Measurements from ENCODE around the gene CFAP54.

The CFAP54 gene

DNA sequence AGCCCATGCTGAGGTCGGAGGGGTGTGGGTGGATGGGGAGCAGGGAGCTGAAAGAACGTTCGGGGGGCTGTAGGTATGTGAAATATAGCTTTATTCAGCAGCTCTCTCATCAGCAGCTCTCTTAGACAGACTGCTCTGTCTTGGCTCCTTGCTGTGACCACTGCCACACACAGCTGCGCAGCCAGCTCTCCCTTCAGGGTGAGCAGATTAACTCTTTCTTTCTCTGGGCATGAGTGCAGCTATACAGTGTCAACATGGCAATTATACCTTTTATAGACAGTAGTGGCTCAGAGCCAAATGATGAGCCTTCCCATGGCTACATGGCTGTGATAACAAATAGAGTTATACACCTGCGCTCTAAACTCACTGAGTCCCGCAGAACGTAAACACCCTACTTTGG is 280.0 kb downstream of the CFAP54 start:
- DNase-seq, result no peak

DNA sequence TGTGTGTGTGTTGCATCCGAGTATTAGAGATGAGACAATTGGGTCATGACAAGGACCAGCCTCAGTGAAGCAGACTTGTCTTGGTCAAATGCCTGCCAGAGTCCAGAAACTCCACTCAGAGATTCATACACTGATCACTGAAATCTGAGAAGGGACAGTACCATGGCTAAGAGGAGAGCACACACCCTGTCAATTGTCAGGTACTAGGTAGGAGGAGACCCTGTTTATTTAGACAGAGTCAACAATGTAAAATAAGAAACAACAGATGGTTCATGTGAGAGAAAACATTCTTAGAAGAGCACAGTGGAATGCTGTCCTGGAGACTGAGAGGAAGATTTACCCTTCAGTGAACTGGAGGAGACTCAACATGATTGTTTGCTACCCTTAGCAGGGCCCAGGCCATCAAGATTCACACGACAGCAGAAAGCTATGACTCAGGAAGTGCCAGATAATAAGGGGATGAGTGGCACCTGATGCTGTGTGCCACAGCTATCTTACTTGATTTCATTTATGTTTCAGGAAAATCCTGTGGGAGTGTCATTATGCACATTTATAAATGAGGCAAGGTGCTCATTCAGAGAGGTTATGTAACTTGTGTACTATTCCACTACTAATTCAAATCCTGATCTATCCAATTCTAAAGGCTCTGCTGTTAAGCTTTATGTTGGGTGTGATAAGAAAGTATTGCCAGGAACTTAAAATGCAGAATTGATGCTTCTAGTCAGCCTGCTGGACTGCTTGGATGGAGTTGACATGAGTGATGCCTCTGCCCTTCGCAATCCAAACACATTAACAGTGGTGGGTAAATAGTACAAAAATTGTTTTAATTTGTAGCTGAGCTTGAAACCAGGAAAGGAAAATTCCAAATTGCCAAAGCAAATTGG is 281.1 kb downstream of the CFAP54 start:
- no peak for DNase-seq

DNA sequence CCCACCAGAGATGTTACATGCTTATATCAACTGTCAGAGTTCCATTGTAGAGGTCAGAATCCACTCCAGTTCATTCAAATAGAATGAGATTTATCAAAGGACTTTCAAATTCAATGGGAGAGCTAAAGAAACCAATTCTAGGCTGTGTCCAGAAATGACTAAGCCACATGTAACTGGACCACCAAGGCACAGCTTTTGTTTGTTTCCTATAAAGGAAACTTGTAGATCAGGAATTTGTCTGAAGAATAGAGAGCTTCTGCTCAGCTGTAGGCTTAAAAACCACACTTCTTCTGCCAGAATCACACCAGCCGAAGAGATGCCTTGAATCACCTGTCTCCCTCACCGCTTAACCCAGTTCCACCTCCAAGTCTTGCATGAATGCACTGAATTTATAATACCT is 283.7 kb downstream of the CFAP54 start:
- no peak for DNase-seq

DNA sequence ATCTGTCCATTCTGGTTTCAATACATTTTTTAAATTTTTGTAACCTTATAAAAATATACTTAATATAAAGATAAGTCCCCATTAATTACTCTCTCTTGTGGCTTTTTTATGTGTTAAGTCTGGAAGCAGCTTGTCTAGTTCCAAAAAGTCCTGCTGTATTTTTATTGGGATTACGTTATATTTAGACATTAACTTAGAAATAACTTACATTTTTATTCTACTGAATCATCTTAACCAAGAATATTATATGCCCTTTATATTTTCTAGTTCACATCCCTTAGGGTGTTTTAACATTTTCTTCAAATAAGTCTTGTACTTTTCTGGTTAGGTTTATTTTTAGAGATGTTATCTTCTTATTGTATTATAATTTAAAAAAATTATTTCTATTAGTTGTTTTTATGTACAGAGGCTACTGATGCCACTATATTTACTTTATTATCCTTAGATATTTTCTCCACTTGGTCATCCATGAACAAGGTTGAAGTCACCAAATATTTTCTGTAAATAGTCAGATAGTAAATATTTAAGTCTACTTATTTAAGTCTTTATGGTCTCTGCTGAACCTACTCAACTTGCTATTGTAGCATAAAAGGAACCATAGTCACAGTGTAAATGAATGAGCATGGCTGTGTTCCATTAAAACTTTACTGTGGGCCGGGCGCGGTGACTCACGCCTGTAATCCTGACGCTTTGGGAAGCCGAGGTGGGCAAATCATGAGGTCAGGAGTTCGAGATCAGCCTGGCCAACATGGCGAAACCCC is 285.3 kb downstream of the CFAP54 start:
- DNase-seq, result no peak

DNA sequence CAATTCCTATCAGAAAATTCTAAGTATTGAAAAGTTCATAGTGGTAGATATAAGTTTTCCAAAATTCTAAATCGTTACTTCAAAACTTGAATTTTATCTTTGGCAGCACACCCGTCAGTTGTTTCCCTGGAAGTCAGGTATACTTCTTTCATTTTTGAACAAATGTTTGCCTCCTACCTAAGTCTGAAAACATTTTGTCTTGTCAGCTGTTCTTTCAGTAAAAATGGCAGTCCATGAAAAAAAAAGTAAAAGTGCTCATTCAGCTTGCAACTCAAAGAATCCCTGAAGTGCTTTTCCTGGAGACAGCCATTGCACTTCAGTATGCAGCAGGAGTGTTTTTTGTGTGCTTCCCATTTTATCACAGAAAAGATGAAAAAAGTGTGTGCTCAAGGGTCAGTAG is 287.5 kb downstream of the CFAP54 start:
- DNase-seq, result no peak

GRCh38 chr12:96780330-96780729 is 291.0 kb downstream of the CFAP54 start:
- no peak for DNase-seq

DNA sequence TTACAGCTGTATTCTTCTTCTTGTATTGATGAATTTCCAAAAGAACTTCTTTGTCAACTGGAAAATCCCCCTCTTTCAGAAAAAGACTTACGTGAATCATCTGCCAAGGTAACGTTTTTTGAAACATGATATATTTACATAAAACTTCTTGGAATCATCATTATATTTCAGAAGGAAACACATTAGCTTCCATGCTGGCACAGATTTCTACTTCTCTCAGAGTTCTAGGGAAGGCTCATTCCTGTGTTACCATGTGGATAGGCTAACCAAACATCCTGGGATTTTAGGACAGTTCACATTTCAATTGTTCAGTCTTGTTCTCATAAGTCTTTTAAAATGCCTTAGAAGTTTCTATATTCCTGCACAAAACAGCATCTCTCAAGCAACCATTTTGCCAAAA is 297.4 kb downstream of the CFAP54 start:
- no peak for DNase-seq

DNA sequence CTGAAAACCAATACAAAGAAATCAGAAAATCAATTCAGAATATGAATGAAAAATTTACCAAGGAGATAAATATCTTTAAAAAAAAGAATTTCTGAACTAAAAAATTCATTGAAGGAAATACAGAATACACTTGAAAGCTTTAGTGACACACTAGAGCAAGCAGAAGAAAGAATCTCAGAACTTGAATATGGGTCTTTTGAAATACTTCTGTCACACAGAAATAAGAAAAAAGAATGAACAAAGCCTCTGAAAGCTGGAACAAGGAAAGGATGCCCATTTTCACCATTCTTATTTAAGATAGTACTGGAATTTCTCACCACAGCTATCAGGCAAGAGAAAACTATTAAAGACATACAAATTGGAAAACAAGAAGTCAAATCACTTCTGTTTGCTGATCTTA is 314.6 kb downstream of the CFAP54 start:
- no peak for DNase-seq

DNA sequence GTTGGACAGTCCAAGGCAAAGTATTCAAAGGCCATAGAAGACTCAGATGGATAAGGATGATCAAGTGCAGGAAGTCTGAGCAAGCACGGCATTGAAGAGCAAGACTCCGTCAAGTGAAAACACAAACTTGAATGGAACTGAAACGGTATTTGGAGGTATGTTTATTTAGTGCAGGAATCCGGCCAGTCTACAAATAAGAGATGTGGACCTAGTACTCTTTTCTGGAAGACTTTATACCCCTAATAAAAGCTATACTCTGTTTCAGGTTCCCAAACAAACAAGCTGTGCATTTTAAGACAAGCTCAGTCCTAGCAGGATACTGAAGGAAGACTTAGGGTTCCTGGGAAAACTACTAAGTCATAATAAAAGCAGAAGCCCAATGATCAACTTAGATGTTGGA is 316.9 kb downstream of the CFAP54 start:
- no peak for DNase-seq

DNA sequence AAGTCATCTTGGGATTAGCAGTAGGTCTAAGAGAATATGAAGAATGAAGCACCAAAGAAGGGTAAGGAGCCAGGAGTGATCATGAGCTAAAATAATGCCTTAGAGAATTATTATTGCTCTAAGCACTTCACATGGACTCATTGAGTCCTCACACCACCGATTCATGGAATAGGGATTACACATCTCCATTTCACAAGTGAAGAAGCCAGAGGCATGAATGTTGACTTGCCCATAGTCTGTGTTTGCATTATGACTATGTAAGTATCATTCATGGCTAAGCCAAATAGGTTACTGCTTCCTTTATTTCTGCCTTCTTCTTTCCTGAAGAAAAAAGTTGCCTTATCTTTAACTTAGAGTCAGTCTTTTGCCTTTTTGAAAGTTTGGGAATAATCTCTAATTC is 318.4 kb downstream of the CFAP54 start:
- DNase-seq, result no peak

- no peak for DNase-seq
These were observed 319.2 kb downstream of the CFAP54 start for GRCh38 chr12:96808587-96808986.

DNA sequence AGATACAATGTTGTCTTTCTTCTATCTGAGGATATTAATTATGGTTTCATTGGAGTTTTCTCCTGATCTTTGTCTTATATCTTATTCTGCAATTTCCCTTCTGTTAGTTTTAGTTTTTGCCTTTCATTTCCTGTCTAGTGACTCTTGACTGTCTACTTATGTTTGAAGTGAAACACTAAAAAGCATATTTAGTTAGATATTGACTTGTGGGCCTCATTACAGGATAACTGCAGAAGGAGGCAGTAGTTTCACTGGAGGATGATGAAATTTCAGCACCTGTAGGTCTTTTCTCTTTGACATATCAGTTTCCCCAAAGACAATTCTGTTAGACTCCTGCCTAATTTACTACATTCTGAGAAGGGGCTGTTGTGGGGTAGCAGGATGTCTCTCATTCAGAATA is 320.1 kb downstream of the CFAP54 start:
- DNase-seq, result no peak

DNA sequence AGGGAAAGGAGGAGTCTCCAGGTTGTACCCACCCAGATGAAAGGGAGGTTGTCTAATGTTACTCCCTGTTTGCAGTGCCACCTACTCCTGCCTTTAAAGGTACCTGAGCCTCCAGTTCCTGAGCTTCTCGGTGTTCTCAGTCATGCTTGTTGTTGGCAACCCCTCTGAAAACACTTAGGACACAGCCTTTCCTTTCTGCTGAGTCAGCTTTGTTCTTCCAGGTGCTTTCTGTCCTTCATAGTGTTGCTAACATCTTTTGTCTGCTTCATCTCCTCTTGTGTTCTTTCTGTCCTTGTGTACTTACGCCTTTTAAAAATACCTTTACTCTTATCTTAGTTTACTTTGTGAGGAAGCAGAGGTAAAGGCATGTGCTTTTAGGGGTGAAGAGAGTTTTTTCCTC is 320.7 kb downstream of the CFAP54 start:
- no peak for DNase-seq

DNA sequence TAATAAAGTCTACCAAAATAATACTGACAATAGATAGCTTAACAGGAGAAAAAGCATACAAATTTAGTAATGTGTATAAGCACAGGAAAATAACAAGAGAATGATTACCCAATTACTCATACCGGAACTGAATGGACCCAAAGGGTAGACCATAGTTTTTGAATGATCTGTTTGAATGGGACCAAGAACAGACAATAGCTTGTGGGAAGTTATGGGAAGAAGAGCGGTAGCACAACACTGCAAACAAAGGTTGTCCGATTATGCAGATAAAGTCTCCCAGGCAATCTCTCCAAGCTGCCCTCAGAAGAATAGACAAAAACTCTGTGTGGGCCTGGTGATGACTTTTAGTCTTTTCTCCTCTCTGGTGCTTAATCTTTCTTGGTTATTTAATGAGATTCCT is 321.1 kb downstream of the CFAP54 start:
- no peak for DNase-seq

- DNase-seq, result no peak
These were observed 321.7 kb downstream of the CFAP54 start for GRCh38 chr12:96811083-96811482.

GRCh38 chr12:96812153-96812552 is 322.8 kb downstream of the CFAP54 start:
- DNase-seq, result no peak

DNA sequence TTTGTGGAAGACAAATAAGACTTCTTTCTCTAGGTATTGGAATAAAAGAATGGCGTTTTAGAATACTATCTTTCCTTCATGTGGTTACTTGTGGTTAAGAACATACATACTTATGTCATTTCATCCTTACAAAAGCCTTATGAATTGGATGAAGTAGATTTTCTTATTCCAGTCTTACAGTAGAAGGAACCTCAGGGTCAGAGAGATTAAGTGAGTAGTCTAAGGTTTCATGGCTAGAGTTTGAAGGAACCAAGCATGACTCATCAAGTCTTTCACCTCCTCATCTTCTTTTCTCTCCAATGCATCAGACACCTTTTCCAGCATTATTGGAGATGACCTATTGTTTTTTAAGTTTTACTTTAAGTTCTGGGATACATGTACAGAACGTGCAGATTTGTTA is 324.8 kb downstream of the CFAP54 start:
- no peak for DNase-seq

DNA sequence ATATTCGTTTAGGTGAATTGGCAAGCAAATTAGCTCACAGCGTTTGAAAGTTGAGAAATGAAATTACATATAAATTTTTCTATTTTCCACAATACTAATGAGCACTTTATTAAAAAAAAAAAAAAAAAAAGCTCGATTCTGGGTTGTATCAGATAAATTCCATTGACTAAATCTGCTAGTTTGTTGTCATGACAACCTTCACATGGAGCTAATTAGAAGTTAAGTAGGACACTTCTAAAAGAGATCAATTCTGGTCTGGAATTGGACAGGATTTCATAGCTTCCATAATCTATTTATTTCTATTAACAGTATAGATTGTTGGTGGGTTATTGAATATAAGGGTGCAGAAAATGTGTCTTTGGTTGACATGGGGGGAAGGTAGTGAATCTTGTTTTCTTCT is 332.2 kb downstream of the CFAP54 start:
- no peak for DNase-seq

- no peak for DNase-seq
These were observed 333.3 kb downstream of the CFAP54 start for GRCh38 chr12:96822641-96823040.

DNA sequence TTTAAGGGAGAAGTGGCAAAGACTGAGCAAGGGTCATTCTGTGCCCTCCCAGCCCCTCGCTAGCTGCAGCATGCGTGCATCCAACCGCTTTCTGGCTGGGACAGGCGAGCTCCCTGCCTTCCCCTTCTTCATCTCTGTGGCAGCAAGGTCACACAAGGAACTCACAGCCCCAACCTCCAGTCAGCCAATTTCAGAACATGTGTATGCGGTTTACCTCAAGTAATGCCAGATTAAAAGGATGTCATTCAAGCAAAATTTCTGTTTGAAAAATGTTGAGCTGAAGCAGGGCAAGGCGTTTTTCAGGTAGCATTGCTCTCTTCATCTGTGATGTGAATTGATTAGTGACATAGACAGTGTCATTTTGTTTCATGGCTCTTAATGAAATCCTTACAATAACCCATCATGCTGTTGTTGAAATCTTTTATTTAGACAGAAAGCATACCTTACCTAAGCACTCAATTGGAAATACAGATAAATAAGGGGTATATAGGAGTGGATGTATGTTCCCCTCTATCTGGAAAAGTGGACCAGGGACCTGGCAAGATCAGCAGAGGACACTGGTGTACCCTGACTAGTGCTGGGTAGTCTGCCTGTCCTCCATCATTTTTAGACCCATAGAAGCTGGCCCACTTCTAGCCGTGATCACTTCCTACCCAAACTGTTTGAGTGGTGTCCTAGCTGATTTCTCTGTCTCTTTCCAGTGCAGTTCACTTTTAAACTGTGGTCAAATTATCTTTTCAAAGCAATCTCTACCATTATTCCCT is 334.9 kb downstream of the CFAP54 start:
- DNase-seq, result no peak

GRCh38 chr12:96824838-96825236 is 335.5 kb downstream of the CFAP54 start:
- DNase-seq, result no peak

DNA sequence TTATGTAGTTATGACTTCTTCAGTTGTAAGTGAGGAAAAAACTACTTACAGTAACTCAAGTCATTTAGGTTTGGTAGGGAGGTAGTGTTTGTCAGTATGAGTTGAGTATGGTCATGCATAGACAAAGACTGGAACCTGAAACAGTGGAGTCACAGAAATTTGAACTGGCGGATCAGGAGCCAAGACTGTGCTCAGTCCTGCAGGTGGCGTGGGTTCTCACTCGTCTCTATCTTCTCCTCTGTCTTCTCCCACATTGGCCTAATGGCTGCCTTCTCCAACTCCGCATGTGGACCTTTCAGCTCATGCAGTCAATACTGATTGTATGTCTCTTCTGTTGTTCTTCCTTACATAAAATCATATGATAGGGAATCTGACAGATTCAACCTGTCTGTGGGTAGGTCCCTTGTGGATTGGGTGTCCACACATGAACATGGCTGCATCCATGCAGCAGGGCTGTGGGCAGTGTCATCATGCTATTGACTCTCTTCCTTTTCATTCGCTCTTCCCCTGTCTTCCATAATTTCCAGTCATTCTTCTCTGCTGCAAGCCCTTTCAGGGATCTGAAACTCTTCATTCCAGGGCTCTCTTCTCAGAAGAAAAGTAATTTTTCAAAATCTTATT is 338.9 kb downstream of the CFAP54 start:
- DNase-seq, result no peak

DNA sequence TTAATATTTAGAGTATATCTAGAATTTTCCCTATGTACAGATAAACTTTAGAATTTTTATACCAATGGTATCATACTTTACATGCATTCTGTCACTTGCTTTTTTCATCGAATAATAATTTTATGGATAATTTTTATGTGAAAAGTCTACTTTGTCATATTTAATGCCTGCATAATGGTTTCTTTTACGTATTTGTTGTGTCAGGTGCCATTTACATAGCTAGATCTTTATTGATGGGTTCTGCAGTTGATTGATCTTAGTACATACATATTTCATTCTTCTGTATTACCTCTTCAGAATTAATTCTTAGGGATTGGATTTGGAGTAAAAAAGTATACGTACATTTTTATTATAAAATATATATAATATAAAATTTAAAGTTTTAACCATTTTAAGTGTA is 340.0 kb downstream of the CFAP54 start:
- no peak for DNase-seq
